Uterus (tissue), 4 donors: ENCODE results near the gene ZBTB2. TPM values are rescaled to one million over a fixed set of nuclear protein-coding genes. Genes with fewer than 3 reads are reported as not detected.

Source experiments
- DNase-seq, 2 donors: peaks; one replicate each; pipeline ENCODE4 v3.0.0-alpha.2; 2019 to 2020
- H3K27ac ChIP-seq, 2 donors: fragments of 200-600 bp; sonication (generic); 1 replicate in 1 of 2; 2 replicates in 1 of 2; pipeline ENCODE4 v1.5.1; 2016 to 2018
- H3K27me3 ChIP-seq, 2 donors: fragments of 200-600 bp; sonication (generic); one replicate each; pipeline ENCODE4 v1.5.1; 2018 to 2019; ENCODE audit warnings: control low read depth in 1 of 2
- H3K36me3 ChIP-seq, 2 donors: fragments of 200-600 bp; sonication (generic); one replicate each; pipeline ENCODE4 v1.5.1; 2019; ENCODE audit warnings: control low read depth in 1 of 2
- H3K4me1 ChIP-seq, 2 donors: fragments of 200-600 bp; sonication (generic); one replicate each; pipeline ENCODE4 v1.5.1; 2018 to 2019; ENCODE audit warnings: control low read depth in 1 of 2
- H3K4me3 ChIP-seq, 2 donors: fragments of 200-600 bp; sonication (generic); 1 replicate in 1 of 2; 2 replicates in 1 of 2; pipeline ENCODE4 v1.5.1; 2018 to 2019; ENCODE audit warnings: mild to moderate bottlenecking in 1 of 2
- H3K9me3 ChIP-seq, 2 donors: fragments of 200-600 bp; sonication (generic); one replicate each; pipeline ENCODE4 v1.5.1; 2019; ENCODE audit warnings: control low read depth in 1 of 2
- POLR2A ChIP-seq, 2 donors: fragments of 450-650 bp; IDR thresholded peaks; one replicate each; pipeline ENCODE4 v1.6.1; 2016; ENCODE audit warnings: antibody characterized with exemption in 2 of 2, mild to moderate bottlenecking in 1 of 2, moderate library complexity in 1 of 2
- intact Hi-C: fragments of 100-400 bp; cut with DNase I; formaldehyde crosslinking; loops from one replicate; pipeline ENCODE4 v1.15.1; 2023; ENCODE audit warnings: low total_unique reads
- total RNA-seq, 4 donors: library from RNA; depleted of rRNA in 3 of 4; stranded (reverse); fragments of >200 nt in 3 of 4; gene quantifications; one replicate each; pipeline versions ENCODE4 v1.1.0 to v1.2.4, GENCODE V29; 2014 to 2023
- TF ChIP-seq, protein P1 (sequence below), 4 experiments: fragments of 200-600 bp in 2 of 4; fragments of 450-650 bp in 2 of 4; sonication (generic) in 2 of 4; IDR thresholded peaks; one replicate each; pipeline ENCODE4 v1.5.1; 2016 to 2019; ENCODE audit warnings: antibody characterized with exemption in 4 of 4, mild to moderate bottlenecking in 2 of 4, moderate library complexity in 1 of 4
- donor health status: DM: yes; HTN: yes; CAD: no.

ZBTB2 gene
- total RNA-seq, 4 donors from 2014 or later = 3.6 to 17.5 (median 6.8) TPM

DNA sequence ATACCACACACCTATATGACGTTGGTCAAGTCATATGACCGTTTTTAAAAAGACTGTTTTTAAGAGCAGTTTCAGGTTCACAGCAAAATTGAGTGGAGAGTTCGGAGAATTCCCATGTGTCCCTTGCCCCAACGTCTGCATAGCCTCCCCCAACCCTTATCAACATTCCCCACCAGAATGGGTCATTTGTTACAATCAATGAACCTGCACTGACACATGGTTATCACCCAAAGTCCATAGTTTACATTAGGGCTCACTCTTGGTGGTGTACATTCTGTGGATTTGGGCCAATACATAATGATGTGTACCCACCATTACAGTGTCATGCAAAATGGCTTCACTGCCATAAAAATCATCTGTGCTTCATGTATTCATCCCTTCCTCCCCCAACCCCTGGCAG lies 52.0 kb downstream of the ZBTB2 start:
- no peaks in the 10 kb centered on the region for H3K4me1 ChIP-seq
- H3K4me3 ChIP-seq = no peak overlapping the region
- H3K27ac ChIP-seq = peak overlapping the region in 1 of 2 donors; percentile 47
- no peak for DNase-seq
- intact Hi-C loops = no loop called here
- H3K27me3 ChIP-seq = no peaks in the 10 kb centered on the region
- H3K36me3 ChIP-seq = no peaks in the 10 kb centered on the region
- TF ChIP-seq, protein P1, sequence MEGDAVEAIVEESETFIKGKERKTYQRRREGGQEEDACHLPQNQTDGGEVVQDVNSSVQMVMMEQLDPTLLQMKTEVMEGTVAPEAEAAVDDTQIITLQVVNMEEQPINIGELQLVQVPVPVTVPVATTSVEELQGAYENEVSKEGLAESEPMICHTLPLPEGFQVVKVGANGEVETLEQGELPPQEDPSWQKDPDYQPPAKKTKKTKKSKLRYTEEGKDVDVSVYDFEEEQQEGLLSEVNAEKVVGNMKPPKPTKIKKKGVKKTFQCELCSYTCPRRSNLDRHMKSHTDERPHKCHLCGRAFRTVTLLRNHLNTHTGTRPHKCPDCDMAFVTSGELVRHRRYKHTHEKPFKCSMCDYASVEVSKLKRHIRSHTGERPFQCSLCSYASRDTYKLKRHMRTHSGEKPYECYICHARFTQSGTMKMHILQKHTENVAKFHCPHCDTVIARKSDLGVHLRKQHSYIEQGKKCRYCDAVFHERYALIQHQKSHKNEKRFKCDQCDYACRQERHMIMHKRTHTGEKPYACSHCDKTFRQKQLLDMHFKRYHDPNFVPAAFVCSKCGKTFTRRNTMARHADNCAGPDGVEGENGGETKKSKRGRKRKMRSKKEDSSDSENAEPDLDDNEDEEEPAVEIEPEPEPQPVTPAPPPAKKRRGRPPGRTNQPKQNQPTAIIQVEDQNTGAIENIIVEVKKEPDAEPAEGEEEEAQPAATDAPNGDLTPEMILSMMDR (IDR thresholded peaks at IDR 0.05) = no peak
- no peak for TF ChIP-seq POLR2A (IDR thresholded peaks at IDR 0.05)
- no peaks in the 10 kb centered on the region for H3K9me3 ChIP-seq

DNA sequence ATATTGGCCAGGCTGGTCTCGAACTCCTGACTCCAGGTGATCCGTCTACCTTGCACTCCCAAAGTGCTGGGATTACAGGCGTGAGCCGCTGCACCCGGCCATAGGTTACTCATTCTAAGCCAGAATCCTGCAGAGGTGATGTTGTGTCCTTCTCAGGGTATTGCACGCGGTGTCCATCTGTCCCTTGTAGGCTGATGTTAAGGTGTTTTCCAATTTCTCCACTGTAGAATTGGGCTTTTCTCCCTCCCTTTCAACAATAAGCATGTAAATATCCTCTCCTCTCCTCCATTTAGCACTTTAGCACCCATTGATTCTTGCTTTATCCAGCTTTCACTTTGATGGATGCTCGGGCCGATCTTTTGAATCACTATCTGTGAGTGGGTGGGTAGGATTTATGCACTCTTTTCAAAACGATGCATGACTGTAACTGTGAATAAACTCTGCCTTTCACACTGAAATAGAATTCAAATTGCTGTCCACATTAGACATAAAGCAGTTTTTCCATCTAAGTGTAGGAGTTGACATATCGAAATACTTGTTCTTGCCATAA lies 52.6 kb downstream of the ZBTB2 start:
- no peaks in the 10 kb centered on the region for H3K4me1 ChIP-seq
- no peaks in the 10 kb centered on the region for H3K27me3 ChIP-seq
- no peak overlapping the region for H3K4me3 ChIP-seq
- DNase-seq = no peak
- no peak for TF ChIP-seq POLR2A (IDR thresholded peaks at IDR 0.05)
- TF ChIP-seq, protein P1 (IDR thresholded peaks at IDR 0.05) = no peak
- no peaks in the 10 kb centered on the region for H3K36me3 ChIP-seq
- intact Hi-C loops = no loop called here
- no peaks in the 10 kb centered on the region for H3K9me3 ChIP-seq
- H3K27ac ChIP-seq = peak overlapping the region in 1 of 2 donors; percentile 47

DNA sequence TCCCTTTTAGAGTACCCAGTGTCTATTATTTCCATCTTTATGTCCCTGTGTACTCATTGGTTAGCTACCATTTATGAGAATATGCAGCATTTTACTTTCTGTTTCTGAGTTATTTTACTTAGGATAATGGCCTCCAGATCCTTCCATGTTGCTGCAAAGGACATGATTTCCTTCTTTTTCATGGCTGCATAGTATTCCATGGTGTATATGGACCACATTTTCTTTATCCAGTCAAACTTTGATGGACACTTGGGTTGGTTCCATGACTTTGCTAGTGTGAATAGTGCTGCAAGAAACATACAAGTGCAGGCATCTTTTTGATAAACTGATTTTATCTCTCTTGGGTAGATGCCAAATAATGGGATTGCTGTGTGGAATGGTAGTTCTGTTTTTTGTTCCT lies 55.4 kb downstream of the ZBTB2 start:
- H3K36me3 ChIP-seq = no peaks in the 10 kb centered on the region
- DNase-seq = no peak
- TF ChIP-seq, protein P1 (IDR thresholded peaks at IDR 0.05) = no peak
- TF ChIP-seq POLR2A (IDR thresholded peaks at IDR 0.05) = no peak
- H3K9me3 ChIP-seq = no peaks in the 10 kb centered on the region
- H3K27ac ChIP-seq = no peak overlapping the region
- no peaks in the 10 kb centered on the region for H3K4me1 ChIP-seq
- H3K4me3 ChIP-seq = no peak overlapping the region
- no peaks in the 10 kb centered on the region for H3K27me3 ChIP-seq
- intact Hi-C loops = no loop called here

DNA sequence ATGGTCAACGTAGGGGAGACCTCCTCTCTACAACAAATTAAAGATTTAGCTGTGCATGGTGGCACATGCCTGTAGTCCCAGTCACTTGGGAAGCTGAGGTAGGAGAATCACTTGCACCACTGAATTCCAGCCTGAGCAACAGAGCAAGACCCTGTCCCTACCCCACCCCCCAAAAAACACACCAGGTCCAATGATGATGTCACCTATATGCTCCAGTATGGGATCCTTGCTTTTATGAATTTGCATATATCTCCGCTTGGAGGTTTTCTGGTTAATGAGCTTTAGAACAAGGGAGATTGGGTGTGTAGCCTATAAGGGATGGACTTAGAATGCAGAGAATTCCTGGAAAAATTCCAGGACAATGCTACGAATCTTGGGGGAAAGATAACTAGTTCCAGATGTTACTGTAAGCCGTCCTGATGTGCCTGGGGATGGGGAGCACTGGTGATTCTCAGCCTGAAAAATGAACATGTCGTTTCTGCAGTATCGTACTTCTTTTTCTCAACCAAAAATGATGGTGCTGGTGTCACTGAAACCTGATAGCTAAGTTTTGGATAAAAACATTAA lies 61.1 kb downstream of the ZBTB2 start:
- no peaks in the 10 kb centered on the region for H3K27me3 ChIP-seq
- H3K36me3 ChIP-seq = no peaks in the 10 kb centered on the region
- DNase-seq = no peak
- H3K4me1 ChIP-seq = no peaks in the 10 kb centered on the region
- intact Hi-C loops = loop anchor here (5.0 kb wide), 2 partner anchors 313 to 438 kb away; no protein-coding TSS in a partner anchor
- peak overlapping the region in 1 of 2 donors; percentile 11 for H3K27ac ChIP-seq
- TF ChIP-seq POLR2A (IDR thresholded peaks at IDR 0.05) = no peak
- TF ChIP-seq, protein P1 (IDR thresholded peaks at IDR 0.05) = no peak
- H3K9me3 ChIP-seq = no peaks in the 10 kb centered on the region
- H3K4me3 ChIP-seq = no peak overlapping the region

DNA sequence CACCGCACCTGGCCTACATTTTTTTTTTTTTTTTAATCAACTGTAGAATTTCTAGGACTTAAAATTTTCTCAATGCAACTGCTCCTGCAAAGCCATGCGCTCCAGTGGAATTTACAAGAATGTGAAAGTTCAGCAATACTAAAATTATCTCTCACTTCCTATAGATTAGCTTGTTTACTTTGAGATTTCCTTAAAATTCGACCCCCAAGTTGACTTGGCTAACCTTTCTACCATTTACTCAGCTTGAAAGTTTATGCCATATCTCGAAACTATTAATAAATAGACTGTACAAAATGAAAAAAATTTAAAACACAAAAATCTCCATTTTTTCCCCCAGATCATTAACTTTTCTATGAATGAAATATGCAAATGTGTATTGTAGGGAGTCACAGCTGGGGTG lies 64.3 kb downstream of the ZBTB2 start:
- no peak overlapping the region for H3K4me3 ChIP-seq
- H3K4me1 ChIP-seq = no peaks in the 10 kb centered on the region
- no peak overlapping the region for H3K27ac ChIP-seq
- DNase-seq = no peak
- no peaks in the 10 kb centered on the region for H3K27me3 ChIP-seq
- no peaks in the 10 kb centered on the region for H3K36me3 ChIP-seq
- H3K9me3 ChIP-seq = no peaks in the 10 kb centered on the region
- intact Hi-C loops = loop anchor here (10.0 kb wide), 1 partner anchor 82 kb away; no protein-coding TSS in a partner anchor
- no peak for TF ChIP-seq POLR2A (IDR thresholded peaks at IDR 0.05)
- TF ChIP-seq, protein P1 (IDR thresholded peaks at IDR 0.05) = no peak
